ENCODE data around the gene KCNK4. TPM values are rescaled to one million over a fixed set of nuclear protein-coding genes. Genes with fewer than 3 reads are reported as not detected.

KCNK4 gene
- total and polyA plus RNA-seq, 2 donors from 2014 or later: not detected

- FAIRE-seq (no peak), DNase-seq (peak in 1 of 5 donors; percentile 61)
- no peak overlapping the region for H3K4me3 ChIP-seq (ENCODE audit: low read length in 3 of 3)
- H3K9me3 ChIP-seq (ENCODE audit: control insufficient read depth in 2 of 3, insufficient read depth in 1 of 3, low read length in 3 of 3): no peaks in the 10 kb centered on the region
- no peak overlapping the region for H3K27ac ChIP-seq (ENCODE audit: low read depth in 2 of 2, low read length in 2 of 2)
- peaks cover 0 to 14% (median 5%) of the 10 kb centered on the region in 3 donors for H3K4me1 ChIP-seq (ENCODE audit: control insufficient read depth in 2 of 3, insufficient read depth in 2 of 3, low read depth in 1 of 3, low read length in 3 of 3)
- intact Hi-C loops (cut with DNase I): no loop called here
- no peak overlapping the region for H3K9ac ChIP-seq (ENCODE audit: low read length in 3 of 3)
- no peak for TF ChIP-seq CTCF (IDR thresholded peaks at IDR 0.05; ENCODE audit: borderline replicate concordance, extremely low read depth, insufficient read depth)
- peaks cover 0 to 6% (median 6%) of the 10 kb centered on the region in 3 donors for H3K36me3 ChIP-seq (ENCODE audit: control insufficient read depth in 2 of 3, insufficient read depth in 3 of 3, low read length in 3 of 3)
- H3K27me3 ChIP-seq (ENCODE audit: control insufficient read depth, insufficient read depth, low read length): no peaks in the 10 kb centered on the region
These were observed 34.8 kb upstream of the KCNK4 start for GRCh38 chr11:64256300-64256699.

GRCh38 chr11:64258356-64258755 lies 32.7 kb upstream of the KCNK4 start:
- peaks cover 0 to 3% (median 0%) of the 10 kb centered on the region in 3 donors for H3K4me1 ChIP-seq (ENCODE audit: control insufficient read depth in 2 of 3, insufficient read depth in 2 of 3, low read depth in 1 of 3, low read length in 3 of 3)
- H3K9me3 ChIP-seq (ENCODE audit: control insufficient read depth in 2 of 3, insufficient read depth in 1 of 3, low read length in 3 of 3): no peaks in the 10 kb centered on the region
- no peak overlapping the region for H3K27ac ChIP-seq (ENCODE audit: low read depth in 2 of 2, low read length in 2 of 2)
- no peak overlapping the region for H3K9ac ChIP-seq (ENCODE audit: low read length in 3 of 3)
- peaks cover 0 to 6% (median 6%) of the 10 kb centered on the region in 3 donors for H3K36me3 ChIP-seq (ENCODE audit: control insufficient read depth in 2 of 3, insufficient read depth in 3 of 3, low read length in 3 of 3)
- H3K27me3 ChIP-seq (ENCODE audit: control insufficient read depth, insufficient read depth, low read length): no peaks in the 10 kb centered on the region
- DNase-seq (peak in 1 of 5 donors; percentile 67), FAIRE-seq (no peak)
- intact Hi-C loops (cut with DNase I): no loop called here
- no peak overlapping the region for H3K4me3 ChIP-seq (ENCODE audit: low read length in 3 of 3)
- no peak for TF ChIP-seq CTCF (IDR thresholded peaks at IDR 0.05; ENCODE audit: borderline replicate concordance, extremely low read depth, insufficient read depth)

- Histone ChIP-seq H3K36me3 (ENCODE audit: control insufficient read depth in 2 of 3, insufficient read depth in 3 of 3, low read length in 3 of 3) (peaks cover 0 to 6% (median 6%) of the 10 kb centered on the region in 3 donors), H3K4me1 (ENCODE audit: control insufficient read depth in 2 of 3, insufficient read depth in 2 of 3, low read depth in 1 of 3, low read length in 3 of 3) (peaks cover 0 to 2% (median 0%) of the 10 kb centered on the region in 3 donors), H3K27me3 (ENCODE audit: control insufficient read depth, insufficient read depth, low read length) (no peaks in the 10 kb centered on the region), H3K27ac (ENCODE audit: low read depth in 2 of 2, low read length in 2 of 2) (no peak overlapping the region), H3K4me3 (ENCODE audit: low read length in 3 of 3) (no peak overlapping the region), H3K9me3 (ENCODE audit: control insufficient read depth in 2 of 3, insufficient read depth in 1 of 3, low read length in 3 of 3) (no peaks in the 10 kb centered on the region), H3K9ac (ENCODE audit: low read length in 3 of 3) (no peak overlapping the region)
- no peak for TF ChIP-seq CTCF (IDR thresholded peaks at IDR 0.05; ENCODE audit: borderline replicate concordance, extremely low read depth, insufficient read depth)
- intact Hi-C loops (cut with DNase I): no loop called here
- FAIRE-seq: no peak
- DNase-seq: peak in 1 of 5 donors; percentile 63
These were observed 32.1 kb upstream of the KCNK4 start for GRCh38 chr11:64258946-64259532.

Data from kidney (tissue), 14 donors.